H1 (cell line): Measurements from ENCODE around the gene CPLANE2. TPM values are rescaled to one million over a fixed set of nuclear protein-coding genes. Genes with fewer than 3 reads are reported as not detected.

ENCODE experiments used
- CTCF ChIA-PET: fragments of 300-600 bp; sonication (Branson Sonifier 250); formaldehyde crosslinking; loops from one replicate; lab custom pipeline; 2021; ENCODE audit not compliant: partially characterized antibody; lab: Charles Lee
- POLR2A ChIA-PET: fragments of 300-600 bp; sonication (Branson Sonifier 250); formaldehyde crosslinking; loops from one replicate; lab custom pipeline; 2021; ENCODE audit warnings: inconsistent platforms; ENCODE audit not compliant: partially characterized antibody; lab: Charles Lee
- DNase-seq, 2 experiments: peaks; one replicate each; pipeline versions ENCODE4 v3.0.0 to v3.0.0-alpha.2; 2010 to 2022; ENCODE audit warnings: low spot score in 2 of 2, low read depth in 1 of 2, mixed read lengths in 1 of 2
- FAIRE-seq: peaks from 2 replicates; lab custom pipeline; 2011; peaks lifted over from hg19 to GRCh38; lab: Jason Lieb, UNC
- H2AFZ ChIP-seq: 2 replicates; pipeline ENCODE4 v1.8.1; 2012; ENCODE audit warnings: low read length, inconsistent platforms
- H2AK5ac ChIP-seq: 2 replicates; pipeline ENCODE4 v1.6.1; 2013; ENCODE audit warnings: low read depth, low read length
- H2BK120ac ChIP-seq: replicated peaks from 2 replicates; pipeline ENCODE3; 2013; ENCODE audit warnings: low read depth, low read length, inconsistent platforms
- H2BK12ac ChIP-seq: 2 replicates; pipeline ENCODE4 v1.6.1; 2013; ENCODE audit warnings: low read depth, low read length
- H2BK15ac ChIP-seq: 2 replicates; pipeline ENCODE4 v1.6.1; 2013; ENCODE audit warnings: low read length
- H2BK20ac ChIP-seq: 2 replicates; pipeline ENCODE4 v1.6.1; 2013; ENCODE audit warnings: low read length
- H2BK5ac ChIP-seq: 2 replicates; pipeline ENCODE4 v1.6.1; 2013; ENCODE audit warnings: low read depth, low read length
- H3K14ac ChIP-seq: 2 replicates; pipeline ENCODE4 v1.6.1; 2013; ENCODE audit warnings: inconsistent platforms; ENCODE audit not compliant: insufficient read length
- H3K18ac ChIP-seq: 2 replicates; pipeline ENCODE4 v1.6.1; 2013; ENCODE audit warnings: low read length; ENCODE audit errors: extremely low read depth
- H3K23ac ChIP-seq: 2 replicates; pipeline ENCODE4 v1.6.1; 2013; ENCODE audit warnings: inconsistent platforms; ENCODE audit not compliant: insufficient read length
- H3K23me2 ChIP-seq: 2 replicates; pipeline ENCODE4 v1.6.1; 2013; ENCODE audit warnings: low read depth, low read length
- H3K27ac ChIP-seq: 2 replicates; pipeline ENCODE4 v1.6.1; 2011; ENCODE audit warnings: low read depth, low read length, inconsistent platforms
- H3K27me3 ChIP-seq, 4 experiments: replicated peaks in 1 of 4; 1 replicate in 1 of 4; 2 replicates in 3 of 4; pipeline versions ENCODE4 v1.6.1 to v1.8.1; 2011 to 2013; ENCODE audit warnings: low read length in 3 of 4, mild to moderate bottlenecking in 3 of 4, inconsistent platforms in 2 of 4, mixed read lengths in 2 of 4, moderate library complexity in 1 of 4; ENCODE audit not compliant: control insufficient read depth in 3 of 4, insufficient read depth in 3 of 4; ENCODE audit errors: extremely low read depth in 1 of 4
- H3K36me3 ChIP-seq, 4 experiments: 2 replicates each; pipeline versions ENCODE4 v1.6.1 to v1.8.1; 2011 to 2013; ENCODE audit warnings: mild to moderate bottlenecking in 4 of 4, low read length in 3 of 4, moderate library complexity in 2 of 4, control low read depth in 1 of 4, inconsistent platforms in 1 of 4; ENCODE audit not compliant: insufficient read depth in 4 of 4, control insufficient read depth in 2 of 4
- H3K4ac ChIP-seq: replicated peaks from 2 replicates; pipeline ENCODE3; 2013; ENCODE audit warnings: low read length, low read depth, mixed read lengths, inconsistent platforms; ENCODE audit not compliant: insufficient read length
- H3K4me1 ChIP-seq, 4 experiments: replicated peaks in 1 of 4; 1 replicate in 1 of 4; 2 replicates in 3 of 4; pipeline versions ENCODE4 v1.6.1 to v1.8.1; 2011 to 2013; ENCODE audit warnings: low read length in 3 of 4, inconsistent platforms in 2 of 4, mixed read lengths in 1 of 4; ENCODE audit not compliant: insufficient read depth in 4 of 4, control insufficient read depth in 3 of 4
- H3K4me2 ChIP-seq, 2 experiments: 2 replicates each; pipeline versions ENCODE4 v1.6.1 to v1.8.1; 2011 to 2013; ENCODE audit warnings: low read depth in 2 of 2, low read length in 2 of 2, control low read depth in 1 of 2, inconsistent platforms in 1 of 2, mild to moderate bottlenecking in 1 of 2; ENCODE audit not compliant: insufficient read depth in 1 of 2
- H3K4me3 ChIP-seq, 4 experiments: fragments of 200-600, 300-600 bp in 1 of 4; sonication (generic), shearing (Covaris generic), sonication (Bioruptor Twin) in 1 of 4; 2 replicates each; pipeline versions ENCODE4 v1.5.1 to v1.8.1; 2011 to 2016; ENCODE audit warnings: low read length in 4 of 4, low read depth in 3 of 4, control low read depth in 2 of 4, inconsistent platforms in 2 of 4, mild to moderate bottlenecking in 2 of 4, mixed read lengths in 1 of 4, moderate library complexity in 1 of 4; ENCODE audit not compliant: insufficient read depth in 2 of 4; ENCODE audit errors: extremely low read depth in 1 of 4
- H3K56ac ChIP-seq: replicated peaks from 2 replicates; pipeline ENCODE3; 2013; ENCODE audit warnings: low read depth, mild to moderate bottlenecking, mixed read lengths, low read length, inconsistent platforms; ENCODE audit not compliant: insufficient read length
- H3K79me1 ChIP-seq: 2 replicates; pipeline ENCODE4 v1.6.1; 2013; ENCODE audit warnings: low read depth, low read length, control low read depth
- H3K79me2 ChIP-seq, 2 experiments: 2 replicates each; pipeline versions ENCODE4 v1.6.1 to v1.8.1; 2012 to 2013; ENCODE audit warnings: low read length in 2 of 2, mild to moderate bottlenecking in 2 of 2, inconsistent platforms in 1 of 2; ENCODE audit not compliant: insufficient read depth in 2 of 2, control insufficient read depth in 1 of 2
- H3K9ac ChIP-seq, 4 experiments: replicated peaks in 1 of 4; 1 replicate in 1 of 4; 2 replicates in 3 of 4; pipeline versions ENCODE4 v1.6.1 to v1.8.1; 2011 to 2013; ENCODE audit warnings: low read depth in 3 of 4, low read length in 3 of 4, control low read depth in 2 of 4, mild to moderate bottlenecking in 2 of 4, moderate library complexity in 2 of 4, inconsistent platforms in 1 of 4; ENCODE audit errors: extremely low read depth in 1 of 4
- H3K9me3 ChIP-seq, 2 experiments: 2 replicates each; pipeline versions ENCODE4 v1.6.1 to v1.8.1; 2012 to 2013; ENCODE audit warnings: mild to moderate bottlenecking in 2 of 2, moderate library complexity in 2 of 2, control low read depth in 1 of 2, inconsistent platforms in 1 of 2, low read depth in 1 of 2, low read length in 1 of 2, mixed read lengths in 1 of 2; ENCODE audit not compliant: insufficient read depth in 2 of 2
- H4K20me1 ChIP-seq, 2 experiments: replicated peaks in 1 of 2; 2 replicates each; pipeline versions ENCODE3 to v1.8.1; 2011 to 2013; ENCODE audit warnings: inconsistent platforms in 2 of 2, low read length in 2 of 2, mild to moderate bottlenecking in 1 of 2; ENCODE audit not compliant: insufficient read depth in 2 of 2, control insufficient read depth in 1 of 2
- H4K5ac ChIP-seq: 2 replicates; pipeline ENCODE4 v1.6.1; 2013; ENCODE audit warnings: low read length, low read depth, mixed read lengths, inconsistent platforms; ENCODE audit not compliant: insufficient read length
- H4K8ac ChIP-seq: 2 replicates; pipeline ENCODE4 v1.8.0; 2013; ENCODE audit warnings: mild to moderate bottlenecking, moderate library complexity, low read length, inconsistent platforms; ENCODE audit not compliant: insufficient read depth; ENCODE audit errors: extremely low read depth
- H4K91ac ChIP-seq: replicated peaks from 2 replicates; pipeline ENCODE3; 2013; ENCODE audit warnings: low read length, mixed read lengths, inconsistent platforms; ENCODE audit not compliant: insufficient read length
- CEBPB ChIP-seq: IDR thresholded peaks from 2 replicates; pipeline ENCODE4 v1.6.1; 2012; ENCODE audit warnings: low read depth, low read length
- KDM4A ChIP-seq: IDR thresholded peaks from one replicate; pipeline ENCODE4 v1.7.1; 2012; ENCODE audit warnings: low read depth, mild to moderate bottlenecking, moderate library complexity, low read length, inconsistent platforms; ENCODE audit not compliant: severe bottlenecking
- MAFK ChIP-seq: IDR thresholded peaks from 2 replicates; pipeline ENCODE4 v1.6.1; 2012; ENCODE audit warnings: low read depth, mild to moderate bottlenecking, improper control_type of control experiment, low read length
- POLR2AphosphoS5 ChIP-seq: IDR thresholded peaks from 2 replicates; pipeline ENCODE4 v1.6.1; 2011; ENCODE audit warnings: low read depth, low read length
- POU5F1 ChIP-seq: IDR thresholded peaks from 2 replicates; pipeline ENCODE4 v1.6.1; 2011; ENCODE audit warnings: low read depth, mild to moderate bottlenecking, low read length, moderate library complexity
- RBBP5 ChIP-seq: IDR thresholded peaks from 2 replicates; pipeline ENCODE4 v1.7.1; 2012; ENCODE audit warnings: low read depth, mild to moderate bottlenecking, inconsistent platforms, low read length, moderate library complexity, borderline replicate concordance
- RNF2 ChIP-seq: fragments of 200-900, 300-1000 bp; sonication (generic); IDR thresholded peaks from 2 replicates; pipeline ENCODE4 v1.7.1; 2016; ENCODE audit warnings: borderline replicate concordance, low read depth, mild to moderate bottlenecking, antibody characterized with exemption, low read length; ENCODE audit not compliant: poor library complexity, severe bottlenecking; ENCODE audit errors: missing control alignments
- TCF12 ChIP-seq: IDR thresholded peaks from 2 replicates; pipeline ENCODE4 v1.6.1; 2011; ENCODE audit warnings: low read depth, mild to moderate bottlenecking, low read length
- WGBS, 2 experiments: shearing (Covaris generic) in 1 of 2; methylation state at CpG; one replicate each; pipeline versions ENCODE4 v1.1.6 to v1.1.7; 2013 to 2015; ENCODE audit warnings: low lambda C conversion rate in 2 of 2, mixed read lengths in 2 of 2, inconsistent platforms in 1 of 2, low coverage in 1 of 2, missing lambda C conversion rate in 1 of 2; ENCODE audit not compliant: insufficient replicate concordance in 2 of 2, insufficient coverage in 1 of 2, insufficient read length in 1 of 2; ENCODE audit errors: extremely low coverage in 1 of 2, missing lambda C conversion rate in 1 of 2; 5-methylcytosine and 5-hydroxymethylcytosine counted together
- polyA plus RNA-seq, 7 experiments: library from polyadenylated mRNA; depleted of rRNA in 3 of 7; stranded (reverse) in 5 of 7; unstranded in 2 of 7; fragments of >200 nt in 5 of 7; fragments of 200-250 nt in 2 of 7; gene quantifications; 1 replicate in 5 of 7; 2 replicates in 1 of 7; 4 replicates in 1 of 7; pipeline versions ENCODE4 v1.2.1 to v1.2.3, GENCODE V29; 2011 to 2013; ENCODE audit warnings: missing spikeins in 2 of 7, mixed read lengths in 2 of 7
- total RNA-seq: library from RNA; stranded (reverse); fragmentation: NEBNext Ultra II Directional; extraction: Animal tissue kit (Norgen Biotek cat#: 25700); gene quantifications from 2 replicates; pipeline ENCODE4 v1.2.1, GENCODE V29; 2021
- TF ChIP-seq, protein P1 (sequence below): IDR thresholded peaks from 2 replicates; pipeline ENCODE4 v1.6.1; 2012; ENCODE audit warnings: inconsistent platforms

Gene CPLANE2
- total and polyA plus RNA-seq, 2 of the 8 experiments (the other 6 are each of a cell fraction or from before 2014, with no cell fraction given), result 2.3 to 2.5 TPM

DNA sequence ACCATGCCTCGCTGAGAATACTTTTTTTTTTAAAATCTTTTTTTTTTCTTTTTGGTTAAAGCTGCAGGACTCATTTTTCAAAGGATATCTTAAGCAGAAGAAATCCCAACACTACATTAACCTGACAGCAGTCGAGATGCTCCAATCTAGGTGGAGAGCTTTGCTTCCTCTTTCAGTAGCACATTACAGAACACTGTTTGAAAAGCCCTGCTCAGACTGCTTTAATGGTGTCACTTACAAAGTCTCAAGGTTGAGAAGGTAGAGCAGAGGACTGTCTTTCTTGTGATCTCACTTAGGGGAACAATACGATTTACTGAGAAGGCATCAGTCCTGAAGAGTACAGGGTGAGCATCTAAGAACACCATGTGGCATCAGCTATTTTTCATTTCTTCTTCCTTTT lies 21.0 kb upstream of the CPLANE2 start:
- no peak for FAIRE-seq
- Histone ChIP-seq H3K23ac (no peak overlapping the region), H3K79me2 (peaks cover 0 to 3% of the 10 kb centered on the region in 2 experiments; a peak in 1 of 4 replicates), H2BK20ac (no peak overlapping the region), H3K9me3 (no peaks in the 10 kb centered on the region), H3K23me2 (no peaks in the 10 kb centered on the region), H2BK12ac (no peak overlapping the region), H3K14ac (no peak overlapping the region), H4K5ac (no peak overlapping the region), H4K8ac (no peak overlapping the region), H4K91ac (no peak overlapping the region), H3K4ac (no peak overlapping the region), H3K27ac (no peak overlapping the region)
- POLR2A ChIA-PET, result interaction anchor here (1.0 kb wide), 1 partner anchor 9 kb away, joined by 3 read pairs; no protein-coding TSS in a partner anchor
- DNase-seq, result no peak
- TF ChIP-seq POLR2AphosphoS5 (no peak), RNF2 (no peak), MAFK (no peak), RBBP5 (no peak), TCF12 (no peak), POU5F1 (no peak), KDM4A (no peak), CEBPB (no peak)
- TF ChIP-seq, protein P1, sequence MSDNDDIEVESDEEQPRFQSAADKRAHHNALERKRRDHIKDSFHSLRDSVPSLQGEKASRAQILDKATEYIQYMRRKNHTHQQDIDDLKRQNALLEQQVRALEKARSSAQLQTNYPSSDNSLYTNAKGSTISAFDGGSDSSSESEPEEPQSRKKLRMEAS, result no peak
- TF ChIP-seq, all 59 proteins: peak for 0
- H2AK5ac ChIP-seq, result no peak overlapping the region
- 95% methylated on average over 3 of the region's 3 CpGs; no CpG with 5 or more reads in 1 of the 2 experiments for WGBS, 2 experiments
- H3K27me3 ChIP-seq, result no peaks in the 10 kb centered on the region
- H3K18ac ChIP-seq, result no peak overlapping the region
- H3K36me3 ChIP-seq, result peaks cover 0 to 3% (median 1%) of the 10 kb centered on the region in 4 experiments; a peak in 2 of 8 replicates
- no peak overlapping the region for H2AFZ ChIP-seq
- H2BK5ac ChIP-seq, result no peak overlapping the region
- H3K56ac ChIP-seq, result no peak overlapping the region
- H3K4me1 ChIP-seq, result no peaks in the 10 kb centered on the region; a peak in 1 of 7 replicates
- H4K20me1 ChIP-seq, result no peaks in the 10 kb centered on the region
- no peak overlapping the region for H3K9ac ChIP-seq
- H3K79me1 ChIP-seq, result no peaks in the 10 kb centered on the region
- CTCF ChIA-PET, result interaction anchor here (0.6 kb wide), 1 partner anchor 98 kb away, joined by 3 read pairs; no protein-coding TSS in a partner anchor
- H3K4me3 ChIP-seq, result no peak overlapping the region
- H2BK120ac ChIP-seq, result no peak overlapping the region
- H3K4me2 ChIP-seq, result no peak overlapping the region
- no peak overlapping the region for H2BK15ac ChIP-seq
